Fibroblast of skin of left biceps (primary cell): ENCODE results near the gene BBOF1.
"Not testable (repeated sequence)": the region's sequence is repeated elsewhere in the genome, so short reads cannot be mapped to it uniquely, and the experiment has no call there.

Experiments
- DNase-seq, 2 experiments: peaks; one replicate each; pipeline ENCODE4 v3.0.0-alpha.2; 2013; ENCODE audit warnings: low read depth in 2 of 2

Gene BBOF1

GRCh38 chr14:74018586-74019407 lies at the start of gene BBOF1, which contains the start of gene ENTPD5:
Gene BBOF1, plus strand, starts transcription at chr14:74019349. Its CDS starts 130 bp downstream, at chr14:74019479.
Gene ENTPD5, minus strand, starts transcription at chr14:74019288. Its CDS starts 31,186 bp downstream, at chr14:73988102.
- peak; percentile 60 to 64 for DNase-seq

GRCh38 chr14:73973497-73973896 lies 45.7 kb upstream of the BBOF1 start:
- DNase-seq: no peak

- DNase-seq: no peak
Measured at GRCh38 chr14:73976125-73976524, 43.0 kb upstream of the BBOF1 start.

GRCh38 chr14:73977896-73978295 lies 41.3 kb upstream of the BBOF1 start:
- no peak for DNase-seq

- DNase-seq: no peak
Measured at GRCh38 chr14:73988065-73988464, 31.1 kb upstream of the BBOF1 start.

- DNase-seq: not testable (repeated sequence)
Measured at GRCh38 chr14:73988656-73989055, 30.5 kb upstream of the BBOF1 start.

- no peak for DNase-seq
Measured at GRCh38 chr14:73991092-73991491, 28.1 kb upstream of the BBOF1 start.

GRCh38 chr14:73994926-73995325 lies 24.2 kb upstream of the BBOF1 start:
- DNase-seq: not testable (repeated sequence)

- no peak for DNase-seq
Measured at GRCh38 chr14:73995977-73996378, 23.2 kb upstream of the BBOF1 start.

GRCh38 chr14:73996731-73997107 lies 22.4 kb upstream of the BBOF1 start:
- DNase-seq: no peak

GRCh38 chr14:73997108-73997943 lies 21.8 kb upstream of the BBOF1 start:
- no peak for DNase-seq

GRCh38 chr14:73997944-73998447 lies 21.2 kb upstream of the BBOF1 start:
- no peak for DNase-seq

GRCh38 chr14:73998726-73999125 lies 20.4 kb upstream of the BBOF1 start:
- DNase-seq: no peak

- DNase-seq: not testable (repeated sequence)
Measured at GRCh38 chr14:74005664-74006063, 13.5 kb upstream of the BBOF1 start.

- DNase-seq: no peak
Measured at GRCh38 chr14:74008843-74009499, 10.2 kb upstream of the BBOF1 start.

GRCh38 chr14:74014299-74014698 lies 4.8 kb upstream of the BBOF1 start:
- DNase-seq: no peak

- DNase-seq: no peak
Measured at GRCh38 chr14:74015176-74015575, 4.0 kb upstream of the BBOF1 start.

GRCh38 chr14:74015963-74016362 lies 3.2 kb upstream of the BBOF1 start:
- no peak for DNase-seq

GRCh38 chr14:74018174-74018585 lies 969 bp upstream of the BBOF1 start:
- DNase-seq: no peak

- DNase-seq: no peak
Measured at GRCh38 chr14:74019408-74020137, 424 bp downstream of the BBOF1 start.

- DNase-seq: no peak
Measured at GRCh38 chr14:74022346-74022745, 3.2 kb downstream of the BBOF1 start.
